CD1c-positive myeloid dendritic cell (primary cell): Measurements from ENCODE around the gene CDT1.

Experiments used
- DNase-seq: peaks from one replicate; pipeline ENCODE4 v3.0.0-alpha.2; 2016; ENCODE audit errors: extremely low spot score

CDT1 gene

GRCh38 chr16:88803264-88803987 is at the start of gene CDT1:
TSS of gene CDT1 (plus strand) at chr16:88803789. CDS start at chr16:88803832, 43 bp downstream.
- peak; percentile 91 for DNase-seq

DNA sequence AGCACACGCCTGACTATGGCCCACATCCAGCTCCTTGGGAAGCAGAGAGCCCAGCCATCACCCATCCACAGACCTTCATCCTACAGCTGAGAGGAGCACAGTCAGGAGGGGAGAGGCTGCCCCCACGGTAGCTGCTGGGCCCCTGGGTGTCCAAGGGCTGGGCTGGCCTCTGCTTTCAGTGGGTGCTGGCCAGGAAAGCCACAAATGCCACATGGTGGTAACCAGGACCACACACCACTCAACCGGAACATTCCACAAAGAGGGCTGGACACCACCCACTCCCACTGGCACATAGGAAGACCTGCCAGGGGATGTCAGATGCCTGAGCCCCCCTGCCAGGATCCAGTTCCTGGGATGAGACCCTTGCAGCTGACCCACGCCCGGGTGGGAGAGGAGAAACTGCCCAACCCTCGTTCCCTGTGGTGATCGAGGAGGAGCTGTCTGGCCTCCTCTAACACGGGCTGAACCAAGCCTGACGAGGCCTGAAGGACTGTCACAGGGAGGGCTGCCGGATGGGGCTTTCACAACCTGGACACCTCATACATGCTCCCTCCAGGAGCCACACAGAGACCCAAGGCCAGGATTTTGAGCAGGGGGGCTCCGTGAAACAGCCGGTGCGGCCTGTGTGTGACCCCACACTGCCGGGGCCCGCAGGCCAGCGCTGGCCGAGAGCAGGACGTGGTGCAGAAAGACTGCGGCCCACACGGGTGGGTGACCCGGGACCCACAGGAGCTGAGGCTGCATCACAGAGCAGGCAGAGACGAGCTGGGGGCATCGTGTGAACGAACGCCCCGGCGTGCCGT is 49.3 kb upstream of the CDT1 start:
- DNase-seq = no peak

GRCh38 chr16:88754912-88755744 is 48.5 kb upstream of the CDT1 start:
- DNase-seq = no peak

DNA sequence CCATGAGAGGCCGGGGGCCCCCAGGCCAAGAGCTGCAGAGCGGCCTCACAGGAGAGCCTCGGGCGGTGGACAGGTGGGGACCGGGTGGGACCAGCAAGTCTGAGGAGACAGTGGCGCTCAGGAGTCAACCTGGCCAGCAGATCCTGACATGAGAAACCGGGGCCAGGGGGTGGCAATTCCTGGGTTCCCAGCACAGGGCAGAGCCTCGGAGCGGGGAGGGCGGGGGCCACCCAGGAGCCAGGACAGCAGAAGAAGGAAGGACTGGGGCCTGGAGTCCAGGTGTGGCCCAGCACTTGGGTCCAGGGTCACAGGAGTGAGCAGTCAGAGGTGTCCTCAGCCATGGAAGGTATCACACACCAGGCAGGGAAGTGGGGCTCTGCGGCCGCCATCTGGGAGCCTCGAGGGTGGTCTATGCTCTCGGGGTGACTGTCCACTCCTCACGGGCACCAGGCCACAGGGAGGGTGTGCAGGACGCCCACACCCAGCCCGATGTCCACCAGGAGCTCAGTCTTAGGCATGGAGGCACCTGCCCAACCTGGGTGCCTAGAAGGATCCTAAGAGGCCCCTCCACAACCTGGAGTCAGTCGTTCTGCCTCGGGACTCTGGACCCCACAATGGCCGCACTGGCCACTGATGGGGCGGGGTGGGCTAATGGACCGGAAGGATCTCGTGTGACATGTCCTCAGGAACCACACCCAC is 47.7 kb upstream of the CDT1 start:
- DNase-seq = no peak

GRCh38 chr16:88758227-88758943 is 45.2 kb upstream of the CDT1 start:
- no peak for DNase-seq

DNA sequence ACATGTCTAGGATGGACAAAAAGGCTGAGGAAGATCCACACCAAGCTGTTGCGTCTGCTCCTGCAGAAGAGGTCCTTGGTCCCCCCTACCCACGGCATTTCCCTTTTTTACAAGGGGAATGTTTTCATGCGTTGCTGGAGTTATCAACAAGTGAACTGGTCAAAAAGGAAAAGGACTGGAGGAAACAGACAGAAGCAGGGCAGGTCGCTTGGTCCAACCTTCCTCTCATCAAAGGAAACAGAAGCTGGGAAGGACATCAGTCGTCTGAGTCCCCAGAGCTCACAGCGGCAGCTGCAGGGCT is 44.7 kb upstream of the CDT1 start:
- DNase-seq = no peak

DNA sequence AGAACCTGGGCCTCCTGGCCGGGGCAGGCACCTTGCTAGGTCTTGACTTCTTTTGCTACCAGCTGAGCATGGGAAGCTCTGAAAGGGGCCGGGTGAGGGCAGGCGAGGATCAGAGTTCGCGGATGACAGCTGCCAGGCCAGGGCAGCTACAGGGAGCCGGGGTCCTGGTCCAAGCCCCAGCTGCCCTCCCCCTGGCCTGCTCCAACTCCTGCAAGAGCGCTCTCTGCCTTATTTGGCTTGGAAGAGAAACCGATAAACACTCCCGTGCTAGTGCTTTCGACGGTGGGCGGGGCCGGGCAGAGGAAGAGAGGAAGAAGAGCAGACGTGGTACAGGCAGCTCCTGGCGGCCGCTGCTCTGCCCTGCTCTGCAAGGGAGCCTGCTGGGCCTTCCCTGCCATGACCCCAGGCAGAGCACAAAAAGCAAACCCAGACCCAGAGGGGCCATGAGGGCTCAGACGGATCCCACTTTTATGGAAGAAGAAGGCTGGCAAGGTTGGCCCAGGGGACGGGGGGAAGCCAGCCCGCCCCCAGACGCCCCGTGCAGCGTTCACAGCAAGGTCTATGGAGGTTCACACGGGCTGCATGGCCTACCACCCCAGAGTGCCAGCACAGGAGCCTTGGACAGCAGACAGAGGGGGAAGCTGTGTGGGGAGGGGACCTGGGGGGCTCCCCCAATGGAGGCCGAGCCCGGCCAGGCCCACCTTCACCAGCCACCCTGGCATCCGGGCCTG is 44.2 kb upstream of the CDT1 start:
- DNase-seq = no peak

- DNase-seq = no peak
Measured at GRCh38 chr16:88759976-88760350, 43.6 kb upstream of the CDT1 start.

- DNase-seq = no peak
Measured at GRCh38 chr16:88760424-88761142, 43.0 kb upstream of the CDT1 start.

- no peak for DNase-seq
Measured at GRCh38 chr16:88761143-88761534, 42.5 kb upstream of the CDT1 start.

- DNase-seq = no peak
Measured at GRCh38 chr16:88761830-88762229, 41.8 kb upstream of the CDT1 start.

- no peak for DNase-seq
Measured at GRCh38 chr16:88762258-88762870, 41.2 kb upstream of the CDT1 start.

- no peak for DNase-seq
Measured at GRCh38 chr16:88762941-88763340, 40.6 kb upstream of the CDT1 start.

DNA sequence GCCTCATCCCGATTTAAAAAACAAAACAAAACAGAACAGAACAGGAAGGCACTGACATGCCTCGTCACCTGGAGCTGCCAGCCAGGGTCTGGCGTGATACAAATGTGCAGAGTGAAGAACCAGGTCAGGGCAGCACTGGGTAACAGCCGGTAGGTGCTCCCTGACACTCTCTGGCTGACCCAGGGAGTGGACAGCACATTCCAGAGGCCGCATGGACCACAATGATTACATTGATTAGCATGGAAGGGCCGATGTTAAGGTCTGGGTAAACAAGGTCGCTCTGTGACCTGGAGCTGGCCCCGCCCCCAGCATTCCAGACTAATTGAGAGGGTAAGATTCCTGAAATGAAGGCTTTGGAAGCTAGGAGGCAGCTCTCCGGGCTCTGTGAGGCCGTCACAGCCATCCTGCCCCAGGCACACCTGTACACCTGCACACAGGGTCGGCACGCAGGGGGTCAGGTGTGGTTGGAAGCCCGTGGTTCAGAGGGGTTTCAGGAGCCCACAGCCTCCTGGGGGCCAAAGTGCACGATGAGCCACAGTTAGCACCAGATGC is 40.0 kb upstream of the CDT1 start:
- no peak for DNase-seq

GRCh38 chr16:88764080-88764479 is 39.5 kb upstream of the CDT1 start:
- no peak for DNase-seq

GRCh38 chr16:88764913-88765349 is 38.7 kb upstream of the CDT1 start:
- DNase-seq = no peak

DNA sequence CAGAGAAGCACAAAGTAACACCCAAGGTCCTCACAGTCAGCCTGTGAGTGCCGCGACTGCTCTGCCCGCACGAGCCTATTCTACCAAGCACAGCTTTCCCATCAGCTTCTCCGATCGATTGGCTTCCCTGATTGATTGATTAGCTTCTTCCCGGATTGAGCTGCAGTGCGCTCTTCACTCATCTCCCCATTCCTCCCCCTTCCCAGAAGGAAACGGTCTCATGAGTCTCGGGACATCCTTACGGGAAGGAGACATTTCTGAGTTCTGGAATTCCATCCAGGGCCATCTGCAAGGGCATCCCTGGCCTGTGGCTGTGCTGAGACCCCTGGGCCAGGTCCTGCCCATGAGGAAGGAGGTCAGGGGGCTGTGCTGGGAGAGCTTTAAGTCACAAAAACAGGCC is 36.6 kb upstream of the CDT1 start:
- DNase-seq = no peak

DNA sequence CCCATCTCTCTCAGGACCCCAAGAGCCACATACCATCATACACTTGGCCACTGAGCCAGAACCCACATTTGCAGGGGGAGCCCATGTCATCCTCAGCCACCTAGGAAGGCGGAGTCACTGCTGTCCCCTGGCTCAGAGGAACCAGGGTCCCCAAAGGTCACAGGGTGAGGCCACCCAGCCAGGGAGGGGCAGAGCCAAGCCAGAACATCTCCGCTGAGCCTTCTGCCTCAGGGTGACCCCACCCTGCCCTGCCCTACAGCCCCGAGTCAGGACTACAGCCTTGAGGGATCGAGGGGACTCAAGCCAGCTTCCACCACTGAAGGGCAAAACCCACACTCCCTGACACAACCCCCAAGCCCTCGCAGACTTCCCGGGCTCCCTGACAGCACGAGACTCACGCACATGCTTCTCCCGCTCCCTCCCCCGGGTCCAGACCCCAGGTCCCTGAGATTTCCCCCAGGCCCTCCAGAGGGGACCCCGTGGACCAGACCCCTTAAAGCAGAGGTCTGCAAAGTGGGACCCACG is 36.0 kb upstream of the CDT1 start:
- no peak for DNase-seq
